HepG2 (cell line): ENCODE data around the gene TRAPPC4. TPM values are rescaled to one million over a fixed set of nuclear protein-coding genes. Genes with fewer than 3 reads are reported as not detected.
A peak's percentile ranks its signal among the peaks of the same experiment; 100 is the strongest.

ENCODE experiments used
- FOXK1 ChIP-seq: sonication (generic); formaldehyde crosslinking; IDR thresholded peaks from 2 replicates; pipeline ENCODE4 v1.4.0; 2020; ENCODE audit warnings: low read depth, missing genetic modification reagents, borderline replicate concordance
- FOXP1 ChIP-seq, 2 experiments: fragments of 450-650 bp in 1 of 2; IDR thresholded peaks; 2 replicates each; pipeline ENCODE4 v1.6.1; 2017 to 2018; ENCODE audit warnings: antibody characterized with exemption in 1 of 2
- MBD4 ChIP-seq: IDR thresholded peaks from 2 replicates; pipeline ENCODE4 v1.6.1; 2012; ENCODE audit warnings: low read length, inconsistent platforms, borderline replicate concordance
- NFE2 ChIP-seq: sonication (generic); formaldehyde crosslinking; IDR thresholded peaks from 2 replicates; pipeline ENCODE4 v1.4.0; 2020; ENCODE audit warnings: missing genetic modification reagents
- POLR2AphosphoS5 ChIP-seq: IDR thresholded peaks from 2 replicates; pipeline ENCODE4 v1.6.1; 2012; ENCODE audit warnings: low read depth, low read length
- SPEN ChIP-seq: sonication (generic); formaldehyde crosslinking; IDR thresholded peaks from 2 replicates; pipeline ENCODE4 v1.5.1; 2020; ENCODE audit warnings: low read depth, mild to moderate bottlenecking, missing genetic modification reagents
- ZEB1 ChIP-seq: IDR thresholded peaks from 2 replicates; pipeline ENCODE4 v1.6.1; 2012; ENCODE audit warnings: mild to moderate bottlenecking, low read depth, inconsistent platforms; ENCODE audit not compliant: insufficient replicate concordance
- ZNF253 ChIP-seq: sonication (generic); formaldehyde crosslinking; IDR thresholded peaks from 2 replicates; pipeline ENCODE4 v1.8.0; 2022; ENCODE audit warnings: mild to moderate bottlenecking, missing genetic modification reagents, borderline replicate concordance
- ZNF558 ChIP-seq: sonication (generic); formaldehyde crosslinking; IDR thresholded peaks from 2 replicates; pipeline ENCODE4 v1.9.0; 2022; ENCODE audit warnings: mild to moderate bottlenecking, missing genetic modification reagents, borderline replicate concordance
- ZNF616 ChIP-seq: sonication (generic); formaldehyde crosslinking; IDR thresholded peaks from 2 replicates; pipeline ENCODE4 v1.5.0; 2020; ENCODE audit warnings: low read depth, mild to moderate bottlenecking, missing genetic modification reagents
- ZNF773 ChIP-seq: sonication (generic); formaldehyde crosslinking; IDR thresholded peaks from 2 replicates; pipeline ENCODE4 v1.4.0; 2020; ENCODE audit warnings: missing genetic modification reagents, borderline replicate concordance
- polyA plus RNA-seq, 8 experiments: library from polyadenylated mRNA; depleted of rRNA in 3 of 8; stranded (reverse) in 7 of 8; unstranded in 1 of 8; fragments of >200 nt; fragmentation: Illumina TruSeq in 4 of 8; extraction: Trizol in 4 of 8; gene quantifications; 2 replicates each; pipeline versions ENCODE4 v1.2.1 to v1.2.3, GENCODE V29; 2011 to 2016; ENCODE audit warnings: low read depth in 4 of 8, missing spikeins in 1 of 8, mixed read lengths in 1 of 8; ENCODE audit not compliant: insufficient read depth in 1 of 8
- total RNA-seq, 5 experiments: library from RNA; depleted of rRNA; stranded (reverse); fragments of >200 nt; fragmentation: Illumina TruSeq; extraction: Trizol; gene quantifications; 2 replicates each; pipeline ENCODE4 v1.2.3, GENCODE V29; 2016; ENCODE audit warnings: low read depth in 1 of 5
- TF ChIP-seq, protein P1 (sequence below): sonication (generic); formaldehyde crosslinking; IDR thresholded peaks from 2 replicates; pipeline ENCODE4 v1.4.0; 2020; ENCODE audit warnings: missing genetic modification reagents, mild to moderate bottlenecking, borderline replicate concordance
- TF ChIP-seq, protein P2 (sequence below): sonication (generic); formaldehyde crosslinking; IDR thresholded peaks from 2 replicates; pipeline ENCODE4 v1.4.0; 2020; ENCODE audit warnings: mild to moderate bottlenecking, missing genetic modification reagents
- TF ChIP-seq, protein P3 (sequence below): sonication (generic); formaldehyde crosslinking; IDR thresholded peaks from 2 replicates; pipeline ENCODE4 v1.4.0; 2020; ENCODE audit warnings: missing genetic modification reagents
- TF ChIP-seq, protein P4 (sequence below): IDR thresholded peaks from 2 replicates; pipeline ENCODE4 v1.6.1; 2016; ENCODE audit warnings: low read depth, missing genetic modification reagents, missing compliant biosample characterization

The TRAPPC4 gene
- total and polyA plus RNA-seq, 2 of the 13 experiments (the other 11 are each of a cell fraction or from before 2014, with no cell fraction given): 97.4 to 140 TPM

DNA sequence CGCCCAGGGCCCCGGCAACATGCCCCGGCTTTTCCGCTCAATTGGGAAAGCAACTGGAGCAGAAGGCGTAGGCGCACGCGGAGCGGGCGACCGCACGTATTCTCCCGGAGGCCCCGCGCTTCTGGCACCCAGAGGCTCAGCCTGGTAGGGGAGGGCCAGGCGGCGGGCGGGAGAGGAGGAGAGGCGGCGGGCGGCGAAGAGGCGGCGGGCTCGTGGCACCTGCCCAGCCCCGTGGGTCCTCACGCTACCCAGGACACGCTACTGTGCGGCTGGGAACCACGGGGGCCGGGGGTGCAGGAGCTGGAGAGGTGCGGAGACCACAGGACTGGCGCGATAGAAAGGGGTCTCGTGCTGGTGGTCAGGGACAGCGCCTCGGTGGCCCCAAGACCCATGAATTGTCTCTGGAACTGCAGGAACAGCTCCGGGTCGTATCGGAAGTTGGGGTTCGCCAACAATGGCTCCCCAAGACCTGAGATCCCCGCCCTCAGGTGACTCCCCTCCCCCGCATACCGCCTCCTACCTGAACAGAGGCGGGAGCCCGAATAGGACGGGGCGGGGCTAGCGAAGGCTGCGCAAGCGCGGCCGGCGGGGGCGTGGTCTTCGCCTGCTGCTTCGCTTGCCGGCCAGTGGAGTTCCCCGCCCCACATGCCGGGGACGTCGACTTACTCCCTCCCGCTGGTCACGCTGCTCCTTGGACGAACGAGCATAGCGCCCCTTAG, 11.9 kb downstream of the TRAPPC4 start, which contains the start of gene SLC37A4 (continued):
- TF ChIP-seq, protein P1, sequence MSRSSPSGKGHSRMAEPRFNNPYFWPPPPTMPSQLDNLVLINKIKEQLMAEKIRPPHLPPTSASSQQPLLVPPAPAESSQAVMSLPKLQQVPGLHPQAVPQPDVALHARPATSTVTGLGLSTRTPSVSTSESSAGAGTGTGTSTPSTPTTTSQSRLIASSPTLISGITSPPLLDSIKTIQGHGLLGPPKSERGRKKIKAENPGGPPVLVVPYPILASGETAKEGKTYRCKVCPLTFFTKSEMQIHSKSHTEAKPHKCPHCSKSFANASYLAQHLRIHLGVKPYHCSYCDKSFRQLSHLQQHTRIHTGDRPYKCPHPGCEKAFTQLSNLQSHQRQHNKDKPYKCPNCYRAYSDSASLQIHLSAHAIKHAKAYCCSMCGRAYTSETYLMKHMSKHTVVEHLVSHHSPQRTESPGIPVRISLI (CRISPR knock-in tag): peak; percentile 53; the same call in 1 of the 2 replicates
- TF ChIP-seq FOXK1 (CRISPR knock-in tag) (no peak), ZNF616 (peak; percentile 92), ZNF253 (no peak), ZNF558 (CRISPR knock-in tag) (no peak), ZNF773 (CRISPR knock-in tag) (no peak), SPEN (CRISPR knock-in tag) (peak; percentile 69), ZEB1 (peak; percentile 95), FOXP1 (IDR thresholded peaks at IDR 0.05) (no peak), FOXP1 (CRISPR knock-in tag; IDR thresholded peaks at IDR 0.05) (no peak), NFE2 (CRISPR knock-in tag) (no peak), POLR2AphosphoS5 (peak; percentile 84), MBD4 (no peak)
- TF ChIP-seq, protein P2, sequence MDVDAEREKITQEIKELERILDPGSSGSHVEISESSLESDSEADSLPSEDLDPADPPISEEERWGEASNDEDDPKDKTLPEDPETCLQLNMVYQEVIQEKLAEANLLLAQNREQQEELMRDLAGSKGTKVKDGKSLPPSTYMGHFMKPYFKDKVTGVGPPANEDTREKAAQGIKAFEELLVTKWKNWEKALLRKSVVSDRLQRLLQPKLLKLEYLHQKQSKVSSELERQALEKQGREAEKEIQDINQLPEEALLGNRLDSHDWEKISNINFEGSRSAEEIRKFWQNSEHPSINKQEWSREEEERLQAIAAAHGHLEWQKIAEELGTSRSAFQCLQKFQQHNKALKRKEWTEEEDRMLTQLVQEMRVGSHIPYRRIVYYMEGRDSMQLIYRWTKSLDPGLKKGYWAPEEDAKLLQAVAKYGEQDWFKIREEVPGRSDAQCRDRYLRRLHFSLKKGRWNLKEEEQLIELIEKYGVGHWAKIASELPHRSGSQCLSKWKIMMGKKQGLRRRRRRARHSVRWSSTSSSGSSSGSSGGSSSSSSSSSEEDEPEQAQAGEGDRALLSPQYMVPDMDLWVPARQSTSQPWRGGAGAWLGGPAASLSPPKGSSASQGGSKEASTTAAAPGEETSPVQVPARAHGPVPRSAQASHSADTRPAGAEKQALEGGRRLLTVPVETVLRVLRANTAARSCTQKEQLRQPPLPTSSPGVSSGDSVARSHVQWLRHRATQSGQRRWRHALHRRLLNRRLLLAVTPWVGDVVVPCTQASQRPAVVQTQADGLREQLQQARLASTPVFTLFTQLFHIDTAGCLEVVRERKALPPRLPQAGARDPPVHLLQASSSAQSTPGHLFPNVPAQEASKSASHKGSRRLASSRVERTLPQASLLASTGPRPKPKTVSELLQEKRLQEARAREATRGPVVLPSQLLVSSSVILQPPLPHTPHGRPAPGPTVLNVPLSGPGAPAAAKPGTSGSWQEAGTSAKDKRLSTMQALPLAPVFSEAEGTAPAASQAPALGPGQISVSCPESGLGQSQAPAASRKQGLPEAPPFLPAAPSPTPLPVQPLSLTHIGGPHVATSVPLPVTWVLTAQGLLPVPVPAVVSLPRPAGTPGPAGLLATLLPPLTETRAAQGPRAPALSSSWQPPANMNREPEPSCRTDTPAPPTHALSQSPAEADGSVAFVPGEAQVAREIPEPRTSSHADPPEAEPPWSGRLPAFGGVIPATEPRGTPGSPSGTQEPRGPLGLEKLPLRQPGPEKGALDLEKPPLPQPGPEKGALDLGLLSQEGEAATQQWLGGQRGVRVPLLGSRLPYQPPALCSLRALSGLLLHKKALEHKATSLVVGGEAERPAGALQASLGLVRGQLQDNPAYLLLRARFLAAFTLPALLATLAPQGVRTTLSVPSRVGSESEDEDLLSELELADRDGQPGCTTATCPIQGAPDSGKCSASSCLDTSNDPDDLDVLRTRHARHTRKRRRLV (CRISPR knock-in tag): no peak; the same call in 1 of the 2 replicates
- TF ChIP-seq, protein P3, sequence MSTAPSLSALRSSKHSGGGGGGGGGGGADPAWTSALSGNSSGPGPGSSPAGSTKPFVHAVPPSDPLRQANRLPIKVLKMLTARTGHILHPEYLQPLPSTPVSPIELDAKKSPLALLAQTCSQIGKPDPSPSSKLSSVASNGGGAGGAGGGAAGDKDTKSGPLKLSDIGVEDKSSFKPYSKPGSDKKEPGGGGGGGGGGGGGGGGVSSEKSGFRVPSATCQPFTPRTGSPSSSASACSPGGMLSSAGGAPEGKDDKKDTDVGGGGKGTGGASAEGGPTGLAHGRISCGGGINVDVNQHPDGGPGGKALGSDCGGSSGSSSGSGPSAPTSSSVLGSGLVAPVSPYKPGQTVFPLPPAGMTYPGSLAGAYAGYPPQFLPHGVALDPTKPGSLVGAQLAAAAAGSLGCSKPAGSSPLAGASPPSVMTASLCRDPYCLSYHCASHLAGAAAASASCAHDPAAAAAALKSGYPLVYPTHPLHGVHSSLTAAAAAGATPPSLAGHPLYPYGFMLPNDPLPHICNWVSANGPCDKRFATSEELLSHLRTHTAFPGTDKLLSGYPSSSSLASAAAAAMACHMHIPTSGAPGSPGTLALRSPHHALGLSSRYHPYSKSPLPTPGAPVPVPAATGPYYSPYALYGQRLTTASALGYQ: no peak
- TF ChIP-seq, protein P4, sequence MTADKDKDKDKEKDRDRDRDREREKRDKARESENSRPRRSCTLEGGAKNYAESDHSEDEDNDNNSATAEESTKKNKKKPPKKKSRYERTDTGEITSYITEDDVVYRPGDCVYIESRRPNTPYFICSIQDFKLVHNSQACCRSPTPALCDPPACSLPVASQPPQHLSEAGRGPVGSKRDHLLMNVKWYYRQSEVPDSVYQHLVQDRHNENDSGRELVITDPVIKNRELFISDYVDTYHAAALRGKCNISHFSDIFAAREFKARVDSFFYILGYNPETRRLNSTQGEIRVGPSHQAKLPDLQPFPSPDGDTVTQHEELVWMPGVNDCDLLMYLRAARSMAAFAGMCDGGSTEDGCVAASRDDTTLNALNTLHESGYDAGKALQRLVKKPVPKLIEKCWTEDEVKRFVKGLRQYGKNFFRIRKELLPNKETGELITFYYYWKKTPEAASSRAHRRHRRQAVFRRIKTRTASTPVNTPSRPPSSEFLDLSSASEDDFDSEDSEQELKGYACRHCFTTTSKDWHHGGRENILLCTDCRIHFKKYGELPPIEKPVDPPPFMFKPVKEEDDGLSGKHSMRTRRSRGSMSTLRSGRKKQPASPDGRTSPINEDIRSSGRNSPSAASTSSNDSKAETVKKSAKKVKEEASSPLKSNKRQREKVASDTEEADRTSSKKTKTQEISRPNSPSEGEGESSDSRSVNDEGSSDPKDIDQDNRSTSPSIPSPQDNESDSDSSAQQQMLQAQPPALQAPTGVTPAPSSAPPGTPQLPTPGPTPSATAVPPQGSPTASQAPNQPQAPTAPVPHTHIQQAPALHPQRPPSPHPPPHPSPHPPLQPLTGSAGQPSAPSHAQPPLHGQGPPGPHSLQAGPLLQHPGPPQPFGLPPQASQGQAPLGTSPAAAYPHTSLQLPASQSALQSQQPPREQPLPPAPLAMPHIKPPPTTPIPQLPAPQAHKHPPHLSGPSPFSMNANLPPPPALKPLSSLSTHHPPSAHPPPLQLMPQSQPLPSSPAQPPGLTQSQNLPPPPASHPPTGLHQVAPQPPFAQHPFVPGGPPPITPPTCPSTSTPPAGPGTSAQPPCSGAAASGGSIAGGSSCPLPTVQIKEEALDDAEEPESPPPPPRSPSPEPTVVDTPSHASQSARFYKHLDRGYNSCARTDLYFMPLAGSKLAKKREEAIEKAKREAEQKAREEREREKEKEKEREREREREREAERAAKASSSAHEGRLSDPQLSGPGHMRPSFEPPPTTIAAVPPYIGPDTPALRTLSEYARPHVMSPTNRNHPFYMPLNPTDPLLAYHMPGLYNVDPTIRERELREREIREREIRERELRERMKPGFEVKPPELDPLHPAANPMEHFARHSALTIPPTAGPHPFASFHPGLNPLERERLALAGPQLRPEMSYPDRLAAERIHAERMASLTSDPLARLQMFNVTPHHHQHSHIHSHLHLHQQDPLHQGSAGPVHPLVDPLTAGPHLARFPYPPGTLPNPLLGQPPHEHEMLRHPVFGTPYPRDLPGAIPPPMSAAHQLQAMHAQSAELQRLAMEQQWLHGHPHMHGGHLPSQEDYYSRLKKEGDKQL: no peak
